Ishikawa (cell line): ENCODE measurements around the gene ENOX2.
A peak's percentile ranks its signal among the peaks of the same experiment; 100 is the strongest.

ENCODE experiments used
- CEBPB ChIP-seq: IDR thresholded peaks from 2 replicates; pipeline ENCODE4 v1.6.1; 2012
- CREB1 ChIP-seq: IDR thresholded peaks from 2 replicates; pipeline ENCODE4 v1.6.1; 2012; ENCODE audit warnings: low read depth
- EGR1 ChIP-seq: IDR thresholded peaks from 2 replicates; pipeline ENCODE4 v1.6.1; 2012
- EP300 ChIP-seq: IDR thresholded peaks from 2 replicates; pipeline ENCODE4 v1.6.1; 2012; ENCODE audit warnings: borderline replicate concordance
- FOXM1 ChIP-seq: IDR thresholded peaks from 2 replicates; pipeline ENCODE4 v1.6.1; 2012; ENCODE audit warnings: low read depth, borderline replicate concordance
- NFIC ChIP-seq: IDR thresholded peaks from 2 replicates; pipeline ENCODE4 v1.6.1; 2012
- RAD21 ChIP-seq: IDR thresholded peaks from 2 replicates; pipeline ENCODE4 v1.6.1; 2012; ENCODE audit warnings: low read depth
- TAF1 ChIP-seq: IDR thresholded peaks from 2 replicates; pipeline ENCODE4 v1.6.1; 2012; ENCODE audit warnings: low read depth, mild to moderate bottlenecking
- TCF12 ChIP-seq: IDR thresholded peaks from 2 replicates; pipeline ENCODE4 v1.6.1; 2012; ENCODE audit warnings: low read depth
- TEAD4 ChIP-seq: IDR thresholded peaks from 2 replicates; pipeline ENCODE4 v1.6.1; 2012
- YY1 ChIP-seq: IDR thresholded peaks from 2 replicates; pipeline ENCODE4 v1.6.1; 2012; ENCODE audit warnings: low read depth
- ZBTB7A ChIP-seq: IDR thresholded peaks from 2 replicates; pipeline ENCODE4 v1.6.1; 2012; ENCODE audit warnings: low read depth
- TF ChIP-seq, protein P1 (sequence below): IDR thresholded peaks from 2 replicates; pipeline ENCODE4 v1.6.1; 2012
- TF ChIP-seq, protein P2 (sequence below): IDR thresholded peaks from 2 replicates; pipeline ENCODE4 v1.6.1; 2012
- TF ChIP-seq, protein P3 (sequence below): IDR thresholded peaks from 2 replicates; pipeline ENCODE4 v1.6.1; 2012; ENCODE audit warnings: low read depth, mild to moderate bottlenecking

Gene ENOX2, protein sequence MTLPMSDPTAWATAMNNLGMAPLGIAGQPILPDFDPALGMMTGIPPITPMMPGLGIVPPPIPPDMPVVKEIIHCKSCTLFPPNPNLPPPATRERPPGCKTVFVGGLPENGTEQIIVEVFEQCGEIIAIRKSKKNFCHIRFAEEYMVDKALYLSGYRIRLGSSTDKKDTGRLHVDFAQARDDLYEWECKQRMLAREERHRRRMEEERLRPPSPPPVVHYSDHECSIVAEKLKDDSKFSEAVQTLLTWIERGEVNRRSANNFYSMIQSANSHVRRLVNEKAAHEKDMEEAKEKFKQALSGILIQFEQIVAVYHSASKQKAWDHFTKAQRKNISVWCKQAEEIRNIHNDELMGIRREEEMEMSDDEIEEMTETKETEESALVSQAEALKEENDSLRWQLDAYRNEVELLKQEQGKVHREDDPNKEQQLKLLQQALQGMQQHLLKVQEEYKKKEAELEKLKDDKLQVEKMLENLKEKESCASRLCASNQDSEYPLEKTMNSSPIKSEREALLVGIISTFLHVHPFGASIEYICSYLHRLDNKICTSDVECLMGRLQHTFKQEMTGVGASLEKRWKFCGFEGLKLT

DNA sequence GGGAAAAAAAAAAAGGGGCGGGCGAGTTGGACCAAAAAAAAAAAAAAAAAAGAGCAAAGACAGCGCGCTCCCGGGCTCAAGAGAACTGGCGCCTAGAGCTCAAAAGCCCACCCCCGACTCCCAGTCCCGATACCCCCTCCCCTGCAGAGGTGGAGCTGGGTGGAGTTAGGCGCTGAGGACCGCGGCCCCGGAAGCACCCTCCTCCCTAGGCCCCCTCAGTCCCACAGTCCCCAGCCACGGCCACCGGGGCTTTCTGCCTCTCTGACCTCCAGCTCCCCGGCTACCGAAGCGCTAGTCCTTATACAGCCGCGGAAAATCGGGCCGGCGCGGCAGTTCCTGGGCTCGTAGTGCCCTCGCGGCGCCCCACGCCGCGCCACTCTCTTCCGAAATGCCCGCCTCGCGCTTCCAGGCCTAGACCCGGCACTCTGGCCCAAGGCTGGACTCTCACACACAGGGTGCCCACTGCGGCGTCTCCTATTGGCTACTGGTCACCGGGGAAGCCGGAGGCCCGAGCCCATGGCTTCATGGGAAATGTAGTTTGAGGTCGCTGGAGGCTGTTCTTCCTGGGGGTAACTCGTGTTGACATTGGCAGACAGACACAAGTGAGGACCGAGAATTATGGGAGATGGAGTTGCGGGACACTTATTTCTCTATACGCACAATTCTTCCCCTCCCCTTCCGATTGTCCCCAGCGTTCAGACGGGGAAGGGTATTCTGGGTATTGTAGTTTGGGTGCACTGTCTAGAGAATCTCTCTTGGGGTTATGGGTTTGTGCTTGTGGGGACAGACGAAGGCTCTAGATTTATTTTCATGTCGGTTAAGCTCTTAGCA, at the start of gene ENOX2:
ENOX2 (minus strand) TSS at position 427 of the 831 bp plus-strand sequence. CDS start 199,993 bp downstream, outside the sequence.
- TF ChIP-seq ZBTB7A: 0 out of 2 replicates have a peak, but pooled peaks have one; percentile 24
- TF ChIP-seq, protein P1, sequence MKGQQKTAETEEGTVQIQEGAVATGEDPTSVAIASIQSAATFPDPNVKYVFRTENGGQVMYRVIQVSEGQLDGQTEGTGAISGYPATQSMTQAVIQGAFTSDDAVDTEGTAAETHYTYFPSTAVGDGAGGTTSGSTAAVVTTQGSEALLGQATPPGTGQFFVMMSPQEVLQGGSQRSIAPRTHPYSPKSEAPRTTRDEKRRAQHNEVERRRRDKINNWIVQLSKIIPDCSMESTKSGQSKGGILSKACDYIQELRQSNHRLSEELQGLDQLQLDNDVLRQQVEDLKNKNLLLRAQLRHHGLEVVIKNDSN: peak; percentile 44; the same call in 1 of the 2 replicates
- TF ChIP-seq EP300: no peak
- TF ChIP-seq NFIC: no peak

DNA sequence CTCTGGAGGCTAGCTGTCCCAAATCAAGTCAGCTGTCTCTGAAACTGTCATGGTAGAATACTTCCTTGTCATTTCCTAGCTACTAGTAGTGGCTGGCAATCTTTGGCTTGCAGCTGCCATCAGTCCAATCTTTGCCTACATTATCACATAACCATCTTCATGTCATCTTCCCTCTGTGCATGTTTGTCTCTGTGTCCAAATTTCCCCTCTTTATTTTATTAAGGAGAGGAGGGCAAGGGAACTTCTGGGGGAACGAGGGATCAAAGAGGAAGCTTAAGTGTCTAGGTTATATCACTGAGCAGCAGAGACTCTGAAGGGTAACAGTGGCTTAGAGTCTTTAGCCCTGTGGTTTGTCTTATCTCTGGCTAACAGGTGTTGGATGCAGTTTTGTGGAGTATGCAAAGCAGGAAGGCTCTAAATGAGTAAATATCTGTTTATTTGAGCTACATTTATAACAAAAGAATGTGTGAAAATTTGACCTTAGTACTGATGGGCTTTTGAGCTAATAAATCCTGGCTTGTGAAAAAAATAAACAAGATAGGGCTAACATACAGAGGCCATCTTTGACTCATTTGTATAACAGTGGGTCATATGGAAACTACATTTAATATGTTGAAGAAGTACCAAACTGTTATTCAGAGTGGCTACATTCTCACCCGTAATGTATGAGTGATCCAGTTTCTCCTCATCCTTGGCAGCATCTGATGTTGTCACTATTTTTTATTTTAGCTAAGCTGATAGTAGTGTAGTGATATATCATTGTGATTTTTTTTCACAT, 49.4 kb upstream of the ENOX2 start:
- TF ChIP-seq TEAD4 (no peak), ZBTB7A (no peak), EGR1 (no peak), TAF1 (no peak), CREB1 (no peak), TCF12 (no peak)
- TF ChIP-seq, protein P2, sequence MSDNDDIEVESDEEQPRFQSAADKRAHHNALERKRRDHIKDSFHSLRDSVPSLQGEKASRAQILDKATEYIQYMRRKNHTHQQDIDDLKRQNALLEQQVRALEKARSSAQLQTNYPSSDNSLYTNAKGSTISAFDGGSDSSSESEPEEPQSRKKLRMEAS: no peak

DNA sequence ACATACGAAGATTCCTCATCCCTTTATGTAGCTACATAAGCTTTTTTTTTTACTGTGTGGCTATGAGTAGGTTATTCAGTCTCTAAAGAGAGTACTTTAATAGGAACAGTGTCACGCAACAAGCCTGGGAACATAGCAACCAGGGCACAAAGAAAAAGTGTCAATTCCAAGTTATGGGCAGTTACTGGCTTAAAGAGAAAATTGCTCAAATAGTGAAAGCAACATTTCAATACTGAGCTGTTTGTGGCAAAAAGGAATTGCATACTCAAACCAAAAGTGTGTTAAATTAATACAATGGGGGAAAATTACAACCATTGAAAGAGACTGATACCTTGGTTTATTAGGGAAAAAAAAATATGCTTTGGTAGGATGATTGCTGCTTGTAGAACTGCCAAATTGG, 41.2 kb upstream of the ENOX2 start:
- TF ChIP-seq YY1 (no peak), RAD21 (no peak), EGR1 (no peak), NFIC (no peak), EP300 (no peak), TCF12 (no peak)
- TF ChIP-seq, protein P1: no peak

DNA sequence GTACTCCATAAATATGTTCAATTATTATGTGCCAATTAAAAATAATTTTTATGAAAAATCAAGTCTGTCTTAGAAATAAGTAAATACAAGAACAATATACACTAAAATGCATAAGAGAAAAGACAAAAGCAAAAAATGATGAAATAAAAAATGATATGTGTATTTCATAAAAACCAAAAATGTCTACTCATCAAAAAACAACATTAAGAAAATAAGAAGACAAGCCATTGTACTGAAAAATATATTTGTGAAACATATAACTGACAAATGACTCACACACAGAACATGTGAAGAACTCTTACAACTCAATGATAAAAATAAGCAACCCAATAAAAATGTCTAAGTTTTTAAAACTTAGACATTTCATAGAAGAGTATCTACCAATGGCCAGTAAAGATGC, 34.1 kb upstream of the ENOX2 start:
- TF ChIP-seq, protein P1: no peak
- TF ChIP-seq TEAD4 (no peak), ZBTB7A (no peak), EP300 (no peak), YY1 (no peak), RAD21 (no peak), EGR1 (no peak), NFIC (no peak), TAF1 (no peak), FOXM1 (no peak), CEBPB (no peak), TCF12 (no peak), CREB1 (no peak)
- TF ChIP-seq, protein P2: no peak
- TF ChIP-seq, protein P3, sequence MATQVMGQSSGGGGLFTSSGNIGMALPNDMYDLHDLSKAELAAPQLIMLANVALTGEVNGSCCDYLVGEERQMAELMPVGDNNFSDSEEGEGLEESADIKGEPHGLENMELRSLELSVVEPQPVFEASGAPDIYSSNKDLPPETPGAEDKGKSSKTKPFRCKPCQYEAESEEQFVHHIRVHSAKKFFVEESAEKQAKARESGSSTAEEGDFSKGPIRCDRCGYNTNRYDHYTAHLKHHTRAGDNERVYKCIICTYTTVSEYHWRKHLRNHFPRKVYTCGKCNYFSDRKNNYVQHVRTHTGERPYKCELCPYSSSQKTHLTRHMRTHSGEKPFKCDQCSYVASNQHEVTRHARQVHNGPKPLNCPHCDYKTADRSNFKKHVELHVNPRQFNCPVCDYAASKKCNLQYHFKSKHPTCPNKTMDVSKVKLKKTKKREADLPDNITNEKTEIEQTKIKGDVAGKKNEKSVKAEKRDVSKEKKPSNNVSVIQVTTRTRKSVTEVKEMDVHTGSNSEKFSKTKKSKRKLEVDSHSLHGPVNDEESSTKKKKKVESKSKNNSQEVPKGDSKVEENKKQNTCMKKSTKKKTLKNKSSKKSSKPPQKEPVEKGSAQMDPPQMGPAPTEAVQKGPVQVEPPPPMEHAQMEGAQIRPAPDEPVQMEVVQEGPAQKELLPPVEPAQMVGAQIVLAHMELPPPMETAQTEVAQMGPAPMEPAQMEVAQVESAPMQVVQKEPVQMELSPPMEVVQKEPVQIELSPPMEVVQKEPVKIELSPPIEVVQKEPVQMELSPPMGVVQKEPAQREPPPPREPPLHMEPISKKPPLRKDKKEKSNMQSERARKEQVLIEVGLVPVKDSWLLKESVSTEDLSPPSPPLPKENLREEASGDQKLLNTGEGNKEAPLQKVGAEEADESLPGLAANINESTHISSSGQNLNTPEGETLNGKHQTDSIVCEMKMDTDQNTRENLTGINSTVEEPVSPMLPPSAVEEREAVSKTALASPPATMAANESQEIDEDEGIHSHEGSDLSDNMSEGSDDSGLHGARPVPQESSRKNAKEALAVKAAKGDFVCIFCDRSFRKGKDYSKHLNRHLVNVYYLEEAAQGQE: no peak

DNA sequence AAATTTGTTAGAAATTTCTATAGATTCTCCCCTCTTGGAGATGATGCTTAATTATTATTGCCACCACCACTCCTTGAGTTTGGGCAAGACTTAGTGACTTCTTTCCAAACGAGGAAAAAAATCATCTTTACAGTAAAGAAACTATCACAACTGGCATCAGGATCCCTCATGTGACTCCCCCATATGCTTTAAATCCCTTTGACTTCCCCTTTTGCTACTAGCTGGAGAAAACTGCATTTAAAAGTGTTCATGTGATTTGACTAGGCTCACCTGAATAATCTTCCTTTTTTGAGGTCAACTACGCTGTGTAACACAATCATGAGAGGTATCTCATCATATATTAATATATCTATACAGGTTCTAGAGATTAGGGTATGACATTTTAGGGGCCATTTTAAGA, 30.3 kb upstream of the ENOX2 start:
- no peak for TF ChIP-seq EGR1
- no peak for TF ChIP-seq TAF1
- TF ChIP-seq NFIC: no peak
- TF ChIP-seq ZBTB7A: no peak
- no peak for TF ChIP-seq CEBPB
- no peak for TF ChIP-seq FOXM1
- TF ChIP-seq, protein P1: no peak
- no peak for TF ChIP-seq TCF12
- TF ChIP-seq RAD21: no peak
- no peak for TF ChIP-seq TEAD4
- no peak for TF ChIP-seq YY1
- TF ChIP-seq, protein P3: no peak
- TF ChIP-seq, protein P2: no peak
- TF ChIP-seq EP300: no peak
- TF ChIP-seq CREB1: no peak
